ENCODE data around the gene RNF208.

Gene RNF208

DNA sequence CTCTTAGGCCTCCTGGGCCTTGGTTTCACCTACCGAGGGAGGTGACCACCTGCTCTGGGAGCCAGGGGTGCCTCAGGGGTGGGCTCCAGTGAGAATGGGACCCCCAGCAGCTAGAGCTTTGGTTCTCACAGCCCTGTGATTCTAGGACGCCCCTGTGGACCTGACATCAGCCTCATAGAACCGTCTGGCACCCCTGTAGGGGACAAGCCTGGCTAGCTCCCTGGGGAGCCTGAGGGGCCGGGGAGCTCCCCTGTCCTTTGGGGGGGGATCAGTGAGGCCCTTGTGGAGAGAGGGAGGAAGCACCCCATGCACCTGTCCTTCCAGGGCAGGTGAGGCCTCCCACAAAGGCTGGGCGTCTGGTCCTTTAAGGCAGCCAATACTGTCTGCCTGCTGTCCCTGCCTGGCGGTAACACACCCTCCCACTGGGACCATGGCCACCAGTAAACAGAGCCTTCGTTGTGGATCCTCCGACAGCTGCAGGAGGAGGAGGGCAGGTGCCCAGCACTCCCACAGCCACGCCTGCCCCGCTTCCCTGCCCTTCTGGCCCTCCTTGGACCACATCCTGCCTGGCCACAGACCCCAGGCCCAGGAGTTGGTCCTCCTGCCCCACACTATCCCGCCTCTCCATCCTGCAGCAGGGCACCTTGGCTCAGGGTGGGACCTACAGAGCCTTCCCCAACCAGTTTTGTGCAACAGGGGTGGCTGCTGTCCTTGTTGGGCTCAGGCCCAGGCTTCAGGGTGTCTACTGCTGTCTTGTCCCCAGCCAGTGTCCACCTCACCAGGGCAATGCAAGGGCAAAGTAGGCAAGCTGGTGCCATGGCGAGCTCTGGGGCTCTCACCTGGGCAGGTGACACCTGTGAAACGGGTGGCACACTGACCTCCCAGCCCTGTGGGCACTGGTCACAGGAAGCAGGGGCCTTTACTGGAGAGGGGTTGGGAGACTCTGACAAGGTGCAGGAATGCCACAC lies 16.0 kb upstream of the RNF208 start:
- peak; percentile 86 for DNase-seq

DNA sequence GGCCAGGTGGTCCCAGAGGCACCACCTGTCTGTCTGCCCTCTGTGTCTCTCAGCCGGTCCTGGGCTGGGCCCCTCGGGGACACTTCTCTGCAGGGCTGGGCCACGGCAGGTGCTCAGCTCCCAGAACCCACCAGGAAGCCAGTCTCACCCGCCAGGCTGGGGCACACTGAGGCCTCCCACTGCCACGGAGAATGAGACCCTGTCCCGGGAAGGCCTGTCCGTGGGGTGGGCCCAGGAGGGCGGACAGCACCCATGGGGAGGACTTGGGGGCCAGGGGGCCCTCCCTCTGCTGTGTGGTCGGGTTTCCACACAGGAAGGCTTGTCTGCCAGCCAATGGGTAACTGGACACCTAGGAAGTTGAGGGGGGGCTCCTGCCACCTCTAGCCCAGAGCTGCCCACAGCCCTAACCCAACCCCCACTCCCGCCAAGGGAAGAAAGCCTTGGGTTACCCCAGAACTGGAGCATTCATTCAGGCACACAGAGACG lies 14.9 kb upstream of the RNF208 start:
- no peak for DNase-seq

DNA sequence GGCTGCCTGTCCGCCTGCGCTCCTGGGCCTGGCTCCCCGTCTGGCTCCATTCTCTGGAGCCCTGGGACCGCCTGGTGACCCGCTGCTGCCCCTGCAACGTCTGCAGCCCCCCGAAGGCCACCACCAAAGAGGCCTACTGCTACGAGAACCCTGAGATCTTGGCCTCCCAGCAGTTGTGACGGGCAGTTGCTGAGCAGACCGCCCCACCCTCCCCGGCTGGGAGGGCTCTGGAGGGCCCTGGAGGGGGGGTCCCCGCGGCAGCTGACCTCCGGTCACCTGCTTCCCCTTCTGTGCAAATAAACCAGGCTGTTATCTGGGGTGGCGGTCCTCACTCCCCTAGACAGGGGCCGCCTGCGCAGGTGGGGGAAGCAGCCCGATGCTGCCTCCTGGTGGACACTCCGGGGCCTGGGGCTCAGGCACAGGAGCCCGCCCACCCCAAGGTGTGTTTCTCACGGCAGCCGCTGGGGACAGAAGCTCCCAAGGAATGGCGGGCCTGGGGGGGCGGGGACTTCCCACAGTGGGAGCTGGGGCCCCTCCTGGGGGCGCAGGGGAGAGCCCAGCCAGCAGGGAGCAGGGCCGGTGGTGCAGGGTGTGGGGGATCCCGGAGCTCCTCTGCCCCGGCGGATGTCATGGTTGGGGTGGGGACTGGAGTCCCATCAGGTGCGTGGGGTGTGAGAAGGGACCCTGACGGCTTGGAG lies 14.3 kb upstream of the RNF208 start:
- DNase-seq = peak; percentile 91

DNA sequence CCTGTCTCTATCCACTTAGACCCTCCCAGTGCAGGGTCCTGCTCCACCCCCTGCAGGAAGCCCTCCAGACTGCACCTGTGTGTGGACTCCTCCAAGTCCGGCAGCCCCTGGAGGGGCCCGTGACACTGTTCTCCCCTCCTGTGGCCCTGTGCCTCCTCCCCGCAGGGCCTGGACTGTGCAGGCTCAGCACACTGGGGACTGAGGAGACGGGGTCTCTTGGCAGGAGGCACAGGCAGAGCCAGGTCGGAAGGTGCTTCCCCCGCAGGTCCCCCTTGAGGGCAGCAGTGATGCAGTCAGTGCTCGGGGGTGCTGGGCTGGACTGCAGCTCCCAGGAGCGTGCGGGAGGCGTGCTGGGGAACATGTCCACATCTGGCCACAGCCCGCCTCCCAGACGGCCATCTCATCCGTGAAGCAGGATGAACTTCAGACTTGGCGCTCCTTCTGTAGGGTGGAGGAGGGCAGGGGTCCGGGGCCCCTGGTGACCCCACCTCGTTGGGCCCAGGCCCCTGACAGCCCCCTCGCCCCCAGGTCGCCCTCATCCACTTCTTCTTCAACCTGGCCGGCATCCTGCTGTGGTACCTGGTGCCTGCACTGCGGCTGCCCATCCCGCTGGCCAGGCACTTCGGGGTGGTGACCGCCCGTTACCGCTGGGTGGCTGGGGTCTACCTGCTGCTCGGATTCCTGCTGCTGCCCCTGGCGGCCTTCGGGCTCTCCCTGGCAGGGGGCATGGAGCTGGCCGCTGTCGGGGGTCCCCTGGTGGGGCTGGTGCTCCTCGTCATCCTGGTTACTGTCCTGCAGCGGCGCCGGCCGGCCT lies 13.6 kb upstream of the RNF208 start:
- DNase-seq = no peak

DNA sequence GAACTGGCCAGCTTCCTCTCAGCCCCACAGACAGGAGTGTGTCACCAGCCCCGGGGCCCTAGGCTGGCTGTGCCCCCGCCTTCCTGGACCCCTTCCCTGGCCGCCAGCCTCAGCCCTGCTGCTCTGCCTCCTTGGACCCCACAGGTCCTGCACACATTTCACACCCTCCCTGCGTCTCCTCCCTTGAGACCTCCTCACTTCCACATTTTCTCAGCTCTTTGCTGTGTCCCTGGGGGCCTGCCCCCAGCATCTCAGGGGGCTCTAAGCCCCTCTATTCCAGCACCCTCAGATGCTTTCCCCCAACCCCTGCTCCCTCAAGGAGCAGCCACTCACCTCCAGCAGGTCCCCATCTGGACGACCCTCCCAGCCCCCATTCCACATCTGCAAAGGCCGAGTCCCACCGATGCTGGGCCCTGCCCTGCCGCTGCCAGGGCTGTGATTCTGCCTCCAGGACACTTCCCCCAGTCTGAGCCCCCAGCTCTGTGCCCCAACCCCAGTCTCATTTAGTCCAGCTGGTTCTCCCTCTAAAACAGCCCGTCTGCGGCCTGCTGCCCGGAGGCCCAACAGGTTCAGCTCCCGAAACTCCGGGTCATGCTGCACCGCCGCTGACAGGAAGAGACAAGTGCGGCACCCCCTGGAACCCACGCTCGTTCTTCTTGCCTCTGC lies 12.9 kb upstream of the RNF208 start:
- DNase-seq = no peak

DNA sequence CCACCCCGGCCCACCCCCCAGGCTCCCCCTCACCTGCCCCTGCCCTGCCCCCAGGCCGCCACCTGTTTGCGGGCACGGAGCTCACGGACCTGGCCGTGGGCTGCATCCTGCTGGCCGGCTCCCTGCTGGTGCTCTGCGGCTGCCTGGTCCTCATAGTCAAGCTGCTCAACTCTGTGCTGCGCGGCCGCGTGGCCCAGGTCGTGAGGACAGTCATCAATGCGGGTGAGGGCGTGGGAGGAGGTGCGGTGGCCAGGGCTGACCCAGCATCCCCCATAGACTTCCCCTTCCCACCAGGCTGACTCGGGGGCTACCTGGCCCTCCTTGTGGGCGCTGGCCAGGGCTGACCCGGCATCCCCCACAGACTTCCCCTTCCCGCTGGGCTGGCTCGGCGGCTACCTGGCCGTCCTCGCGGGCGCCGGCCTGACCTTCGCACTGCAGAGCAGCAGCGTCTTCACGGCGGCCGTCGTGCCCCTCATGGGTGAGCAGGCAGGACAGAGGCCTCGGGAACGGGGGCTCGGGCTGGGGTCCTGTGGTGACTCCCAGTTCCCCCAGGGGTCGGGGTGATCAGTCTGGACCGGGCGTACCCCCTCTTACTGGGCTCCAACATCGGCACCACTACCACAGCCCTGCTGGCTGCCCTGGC lies 12.1 kb upstream of the RNF208 start:
- DNase-seq = no peak

DNA sequence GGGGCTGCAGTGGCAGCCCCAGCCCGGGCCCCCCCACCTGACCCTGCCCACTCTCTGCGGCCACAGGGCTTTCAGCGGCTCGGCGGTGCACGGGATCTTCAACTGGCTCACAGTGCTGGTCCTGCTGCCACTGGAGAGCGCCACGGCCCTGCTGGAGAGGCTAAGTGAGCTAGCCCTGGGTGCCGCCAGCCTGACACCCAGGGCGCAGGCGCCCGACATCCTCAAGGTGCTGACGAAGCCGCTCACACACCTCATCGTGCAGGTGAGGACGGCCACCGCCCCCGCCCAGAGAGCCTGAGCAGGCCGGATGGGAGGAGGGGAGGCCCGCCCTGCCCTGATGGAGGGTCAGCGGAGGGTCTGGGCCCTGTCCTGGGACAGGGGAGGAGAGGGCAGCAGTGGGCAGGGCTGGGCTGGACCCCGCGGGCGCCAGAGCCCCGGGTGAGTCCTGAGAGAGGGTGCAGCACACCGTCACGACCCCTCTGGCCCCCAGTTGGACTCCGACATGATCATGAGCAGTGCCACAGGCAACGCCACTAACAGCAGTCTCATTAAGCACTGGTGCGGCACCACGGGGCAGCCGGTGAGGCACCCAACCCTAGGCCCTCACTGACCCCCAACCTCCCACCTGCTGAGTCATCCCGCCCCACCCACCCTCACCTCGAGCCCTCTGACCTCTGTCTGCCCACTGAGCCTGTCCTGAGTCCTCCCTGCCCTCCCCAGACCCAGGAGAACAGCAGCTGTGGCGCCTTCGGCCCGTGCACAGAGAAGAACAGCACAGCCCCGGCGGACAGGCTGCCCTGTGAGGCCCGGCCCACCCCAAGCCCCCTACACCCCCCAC lies 11.3 kb upstream of the RNF208 start:
- DNase-seq = no peak

DNA sequence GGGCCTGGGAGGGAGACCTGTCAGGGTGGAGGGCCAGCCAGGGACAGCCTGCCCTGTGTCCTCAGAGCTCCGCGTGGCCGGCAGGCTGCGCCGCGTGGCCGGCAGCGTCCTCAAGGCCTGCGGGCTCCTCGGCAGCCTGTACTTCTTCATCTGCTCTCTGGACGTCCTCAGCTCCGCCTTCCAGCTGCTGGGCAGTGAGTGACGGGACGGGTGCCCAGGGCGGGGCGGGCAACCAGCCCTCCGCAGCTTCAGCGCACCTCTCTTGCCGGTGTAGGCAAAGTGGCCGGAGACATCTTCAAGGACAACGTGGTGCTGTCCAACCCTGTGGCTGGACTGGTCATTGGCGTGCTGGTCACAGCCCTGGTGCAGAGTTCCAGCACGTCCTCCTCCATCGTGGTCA lies 10.5 kb upstream of the RNF208 start:
- no peak for DNase-seq

DNA sequence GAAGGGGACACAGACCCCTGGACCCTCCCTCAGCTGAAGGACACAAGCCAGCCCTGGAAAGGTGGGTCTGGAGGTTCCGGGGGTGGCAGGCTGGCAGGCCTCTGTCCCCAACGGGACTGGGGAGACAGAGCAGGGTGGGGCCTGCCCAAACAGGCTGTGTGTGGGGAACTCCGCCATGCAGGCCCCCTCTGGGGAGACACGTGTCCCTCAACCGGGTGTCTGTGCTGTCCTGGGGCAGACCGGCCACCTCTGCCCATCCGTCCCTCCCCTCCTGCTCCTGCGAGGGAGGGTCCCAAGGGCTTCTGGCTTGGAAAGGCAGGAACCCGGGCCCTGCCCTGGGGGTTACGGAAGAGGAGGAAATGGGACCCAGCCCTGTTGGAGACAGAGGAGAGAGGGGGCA lies 10.1 kb upstream of the RNF208 start:
- no peak for DNase-seq

DNA sequence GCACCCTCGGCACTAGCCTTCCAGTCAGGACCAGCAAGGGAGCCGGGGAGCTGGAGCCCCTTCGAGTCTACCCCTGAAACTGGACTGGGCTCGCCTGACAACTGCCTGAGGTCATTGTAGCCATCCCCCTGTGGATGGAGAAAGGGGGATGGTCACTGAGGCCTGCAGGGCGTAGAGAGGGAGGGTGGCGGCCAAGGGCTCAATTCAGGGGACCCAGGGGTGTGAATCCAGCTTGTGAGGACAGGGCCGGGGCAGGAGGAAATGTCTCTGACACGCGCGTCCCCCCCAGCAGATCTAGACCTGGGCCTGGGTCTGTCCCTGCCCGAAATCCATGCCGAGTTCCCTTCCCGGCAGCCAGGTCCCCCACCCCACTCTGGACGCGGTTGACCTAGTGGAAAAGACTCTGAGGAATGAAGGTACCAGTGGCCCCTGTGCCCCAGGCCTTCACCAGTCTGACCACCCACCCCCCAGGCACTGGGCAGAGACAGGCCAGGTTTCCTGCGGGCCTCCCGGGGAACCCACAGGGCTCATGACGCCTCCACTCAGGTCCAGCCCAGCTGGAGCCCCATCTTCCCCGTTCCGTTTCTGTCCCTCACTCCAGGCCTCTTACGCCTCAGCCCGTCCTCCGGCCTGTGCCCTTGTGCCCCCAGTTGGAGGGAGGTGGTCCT lies 9.5 kb upstream of the RNF208 start:
- DNase-seq = no peak

DNA sequence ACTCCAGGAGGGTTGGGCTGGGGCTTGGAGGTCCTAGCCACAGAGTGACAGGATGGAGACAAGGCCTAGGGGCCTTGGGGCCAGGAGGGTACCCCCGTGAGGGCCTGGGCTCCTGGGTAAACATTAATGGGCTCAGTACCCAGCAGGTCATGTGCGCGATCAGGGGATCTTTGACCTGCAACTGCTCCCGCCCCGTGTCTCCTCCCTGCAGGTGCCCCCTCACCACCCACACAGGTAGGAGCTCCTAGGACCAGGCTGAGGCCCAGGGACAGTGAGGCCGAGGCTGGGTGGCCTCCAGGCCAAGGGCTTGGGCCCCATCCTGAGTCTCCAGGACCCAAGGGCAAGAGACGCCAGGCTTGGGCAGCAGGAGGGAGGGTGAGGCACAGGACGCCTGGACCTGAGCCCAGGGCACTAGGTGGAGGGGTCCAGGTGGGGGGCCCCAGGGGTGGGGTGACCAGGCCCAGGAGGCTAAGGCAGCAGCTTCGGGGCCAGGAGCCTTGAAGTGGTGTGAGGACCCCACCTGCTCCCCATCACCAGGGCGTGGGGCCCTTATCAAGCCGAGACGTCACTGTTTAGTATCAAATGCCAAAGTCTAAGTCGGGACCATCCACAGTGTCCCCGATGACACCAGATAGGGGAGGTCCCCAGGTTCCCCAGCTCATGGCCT lies 8.8 kb upstream of the RNF208 start, which contains the start of gene SLC34A3:
Gene SLC34A3, plus strand, starts transcription at position 197 of the 667 bp plus-strand sequence. CDS start 802 bp downstream, outside the sequence.
- no peak for DNase-seq

DNA sequence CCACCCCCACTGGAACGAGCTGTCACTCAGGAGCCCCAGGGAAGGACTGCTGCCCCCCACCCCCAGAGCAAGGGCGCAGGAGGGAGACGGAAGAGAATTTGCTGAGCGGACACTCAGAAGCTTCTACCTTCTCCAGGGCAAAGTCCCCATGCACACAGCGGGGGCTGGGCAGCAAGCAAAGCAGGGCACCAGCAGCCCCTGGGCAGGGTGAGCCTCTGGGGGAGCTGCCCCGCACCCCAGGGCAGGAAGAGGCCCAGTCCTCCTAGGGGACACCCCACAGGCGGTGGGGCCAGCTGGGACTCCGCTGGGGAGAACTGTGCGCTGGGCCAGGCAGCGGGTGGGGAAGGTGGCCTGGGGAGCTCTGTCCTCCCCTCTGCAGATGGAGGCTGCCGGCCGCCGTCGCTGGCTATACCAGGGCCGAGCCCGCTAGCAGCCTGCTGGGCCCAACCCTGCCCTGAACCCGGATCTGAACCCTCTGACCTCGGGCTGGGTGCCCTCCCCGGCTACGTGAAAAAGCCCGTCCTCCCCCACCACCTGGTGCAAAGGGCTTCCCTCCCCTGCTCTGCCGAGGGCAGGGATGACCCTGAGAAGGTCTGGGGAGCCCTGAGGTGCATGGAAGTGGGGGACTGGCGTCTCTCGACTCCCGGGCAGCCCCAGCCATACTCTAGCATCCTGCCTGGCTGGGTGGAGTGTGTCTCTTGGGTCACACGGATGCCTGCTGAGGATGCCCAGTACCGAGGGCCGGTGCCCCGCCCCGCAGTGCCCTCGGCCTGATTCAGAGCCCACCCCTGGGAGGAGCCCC lies 8.1 kb upstream of the RNF208 start:
- DNase-seq = no peak

DNA sequence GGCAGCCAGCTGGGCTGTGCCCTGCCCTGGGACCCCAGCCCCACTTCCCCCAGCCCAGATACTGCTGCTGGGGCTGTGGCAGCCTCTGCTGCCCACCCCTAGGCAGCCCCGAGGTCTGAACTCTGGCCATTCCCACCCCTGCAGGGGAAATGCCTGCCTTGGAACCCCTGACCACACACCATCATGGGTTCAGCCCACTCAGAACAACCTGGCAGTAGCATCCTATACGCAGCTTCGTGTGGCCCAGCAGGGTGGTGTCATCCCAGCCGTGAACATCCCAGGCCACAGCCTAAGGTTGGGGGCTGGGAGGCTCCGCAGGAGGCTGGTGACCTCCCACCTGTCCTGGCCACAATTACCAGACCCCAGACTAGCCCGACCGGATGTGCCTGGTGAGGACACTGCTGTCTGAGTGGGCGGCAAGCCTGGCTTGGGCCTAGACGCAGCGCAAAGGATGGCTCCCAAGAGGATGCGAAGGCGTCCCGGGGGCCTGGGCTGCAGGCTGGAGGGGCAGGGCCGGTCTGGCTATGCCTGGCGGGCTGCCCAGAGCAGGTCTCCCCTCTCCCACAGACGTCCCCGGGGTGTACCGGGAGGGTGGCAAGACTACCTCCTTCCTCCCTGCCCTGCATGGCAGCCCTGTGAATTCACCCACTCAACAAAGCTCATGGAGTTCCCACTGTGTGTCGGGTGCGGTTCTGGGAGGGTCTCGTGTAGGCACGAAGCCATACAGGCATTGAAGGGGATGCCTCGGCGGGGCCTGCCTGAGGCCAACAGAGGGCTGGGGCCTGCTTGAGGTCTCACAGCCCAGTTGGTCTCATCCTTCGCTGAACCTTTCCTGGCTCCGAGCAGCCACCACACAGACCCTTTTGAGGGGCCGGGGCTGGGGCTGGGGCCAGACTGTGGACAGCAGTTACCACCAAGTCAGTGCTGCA lies 7.2 kb upstream of the RNF208 start:
- no peak for DNase-seq

DNA sequence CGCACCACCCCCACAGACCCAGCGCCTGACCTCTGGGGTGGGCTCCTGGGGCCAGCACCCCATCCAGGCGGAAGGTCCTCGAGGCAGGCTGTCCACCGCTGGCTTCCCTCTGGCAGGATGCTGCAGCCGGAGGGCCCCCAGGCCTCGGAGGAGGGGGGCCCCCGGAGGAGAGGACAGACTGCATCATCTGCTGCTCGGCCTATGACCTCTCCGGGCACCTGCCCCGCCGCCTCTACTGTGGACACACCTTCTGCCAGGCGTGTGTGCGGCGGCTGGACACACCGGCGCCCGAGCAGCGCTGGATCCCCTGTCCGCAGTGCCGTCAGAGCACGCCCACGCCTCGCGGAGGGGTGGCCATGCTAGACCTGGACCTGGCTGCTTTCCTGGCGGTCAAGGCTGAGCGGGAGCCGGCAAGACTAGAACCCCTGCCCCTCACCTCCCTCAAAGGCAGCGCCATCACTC lies 6.5 kb upstream of the RNF208 start:
- DNase-seq = no peak

DNA sequence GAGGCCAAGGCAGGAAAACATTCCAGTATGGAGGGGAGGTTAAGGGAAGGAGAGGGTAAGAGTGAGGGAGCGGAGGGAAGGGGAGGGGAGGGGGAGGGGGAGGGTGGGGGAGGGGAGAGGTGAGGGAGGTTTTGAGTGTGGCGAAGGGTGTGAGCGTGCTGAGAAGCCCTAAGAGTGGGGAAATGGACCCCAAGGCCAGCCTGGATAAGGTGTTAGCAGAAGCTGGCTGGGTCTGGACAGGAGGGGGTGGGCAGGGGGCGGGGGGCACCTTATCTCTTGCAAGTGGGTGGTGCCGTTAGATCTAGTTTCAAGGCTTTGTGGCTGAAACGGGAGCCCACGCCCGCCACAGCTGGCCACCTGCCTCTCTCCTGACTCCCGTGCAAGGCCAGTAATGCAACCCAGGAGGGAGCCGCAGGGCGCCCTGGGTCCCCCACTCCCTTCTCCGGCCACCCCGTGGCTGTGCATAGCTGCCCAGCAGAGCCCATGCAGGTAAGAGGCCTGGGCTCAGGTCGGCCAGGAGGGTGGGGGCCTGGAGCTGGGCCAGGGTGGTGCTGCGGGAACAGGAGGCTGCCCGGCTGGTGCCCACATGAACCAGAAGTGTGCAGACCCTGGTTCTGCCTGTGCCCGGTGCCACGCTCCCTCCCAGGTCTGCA lies 5.9 kb upstream of the RNF208 start:
- no peak for DNase-seq

DNA sequence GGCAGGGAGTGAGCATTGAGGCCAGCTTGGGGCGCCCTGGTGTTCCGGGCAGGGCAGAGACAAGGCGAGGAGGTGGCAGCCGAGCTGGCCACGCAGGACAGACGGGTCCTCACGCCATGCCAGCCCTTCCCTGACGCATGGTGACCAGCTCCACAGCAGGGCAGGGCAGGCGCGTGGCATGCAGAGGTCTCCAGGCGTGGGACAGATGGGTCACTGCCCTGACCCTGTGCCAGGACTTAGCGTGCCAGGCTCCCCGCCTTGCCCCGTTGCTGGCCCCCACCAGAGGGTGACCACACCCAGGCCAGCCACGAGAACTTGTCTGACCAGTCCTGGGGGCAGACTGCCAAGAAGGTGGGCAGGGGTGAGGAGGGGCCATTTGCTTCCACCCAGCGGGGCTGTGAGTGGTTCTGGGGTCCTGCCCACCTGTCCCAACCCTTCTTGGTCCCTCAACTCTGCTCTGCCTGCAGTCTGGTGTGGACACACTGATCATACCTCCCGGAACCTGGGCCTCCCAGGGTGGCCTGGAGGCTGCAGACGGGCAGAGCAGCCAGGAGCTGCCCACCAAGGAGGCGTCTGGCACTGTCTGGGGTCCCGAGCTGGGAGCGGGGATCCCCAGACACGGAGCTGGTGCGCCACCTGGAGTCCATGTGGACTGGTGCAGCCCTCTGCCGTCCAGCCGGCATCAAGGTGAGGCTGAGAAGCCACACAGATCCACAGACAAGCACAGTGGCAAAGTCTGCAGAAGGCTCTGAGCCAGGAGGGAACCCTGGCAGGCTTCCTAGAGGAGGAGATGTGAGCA lies 5.2 kb upstream of the RNF208 start, which contains the start of gene RNF224:
Gene RNF224, plus strand, starts transcription at position 449 of the 799 bp plus-strand sequence. CDS start 834 bp downstream, outside the sequence.
- peak; percentile 75 for DNase-seq
